Measurements from ENCODE around the gene EXOC3.

EXOC3 gene

GRCh38 chr5:488744-489688 lies 46.0 kb downstream of the EXOC3 start:
- DNase-seq (ENCODE audit: low spot score) = no peak

GRCh38 chr5:489689-490080 lies 46.7 kb downstream of the EXOC3 start:
- no peak for DNase-seq (ENCODE audit: low spot score)

GRCh38 chr5:490116-491106 lies 47.4 kb downstream of the EXOC3 start:
- no peak for DNase-seq (ENCODE audit: low spot score)

GRCh38 chr5:491119-491855 lies 48.3 kb downstream of the EXOC3 start:
- no peak for DNase-seq (ENCODE audit: low spot score)

- DNase-seq (ENCODE audit: low spot score) = no peak
Measured at GRCh38 chr5:491856-492155, 48.8 kb downstream of the EXOC3 start.

- no peak for DNase-seq (ENCODE audit: low spot score)
Measured at GRCh38 chr5:492314-492893, 49.4 kb downstream of the EXOC3 start.

- DNase-seq (ENCODE audit: low spot score) = no peak
Measured at GRCh38 chr5:493119-493701, 50.2 kb downstream of the EXOC3 start.

- DNase-seq (ENCODE audit: low spot score) = no peak
Measured at GRCh38 chr5:493758-494157, 50.8 kb downstream of the EXOC3 start.

GRCh38 chr5:494667-495255 lies 51.8 kb downstream of the EXOC3 start:
- DNase-seq (ENCODE audit: low spot score) = no peak

- DNase-seq (ENCODE audit: low spot score) = no peak
Measured at GRCh38 chr5:496028-496427, 53.1 kb downstream of the EXOC3 start.

GRCh38 chr5:497090-497700 lies 54.2 kb downstream of the EXOC3 start:
- DNase-seq (ENCODE audit: low spot score) = no peak

GRCh38 chr5:497871-498509 lies 55.0 kb downstream of the EXOC3 start:
- DNase-seq (ENCODE audit: low spot score) = no peak

GRCh38 chr5:499233-500209 lies 56.5 kb downstream of the EXOC3 start:
- DNase-seq (ENCODE audit: low spot score) = no peak

- no peak for DNase-seq (ENCODE audit: low spot score)
Measured at GRCh38 chr5:500491-500890, 57.5 kb downstream of the EXOC3 start.

GRCh38 chr5:501105-501830 lies 58.3 kb downstream of the EXOC3 start:
- DNase-seq (ENCODE audit: low spot score) = no peak

- no peak for DNase-seq (ENCODE audit: low spot score)
Measured at GRCh38 chr5:501831-502184, 58.8 kb downstream of the EXOC3 start.

GRCh38 chr5:502325-503079 lies 59.5 kb downstream of the EXOC3 start:
- DNase-seq (ENCODE audit: low spot score) = no peak

Data from hematopoietic multipotent progenitor cell treated with erythropoietin and hydrocortisone succinate and interleukin-3 and kit ligand, for 17 days (in vitro differentiated cells).